Keratinocyte (primary cell): ENCODE results near the gene CARS1. TPM values are rescaled to one million over a fixed set of nuclear protein-coding genes. Genes with fewer than 3 reads are reported as not detected.

Source experiments
- DNase-seq: peaks from one replicate; pipeline ENCODE4 v3.0.0-alpha.2; 2011; ENCODE audit warnings: low read depth, missing footprints, low spot score
- FAIRE-seq: peaks from 2 replicates; lab custom pipeline; 2011; peaks lifted over from hg19 to GRCh38; lab: Jason Lieb, UNC
- H2AFZ ChIP-seq: 2 replicates; pipeline ENCODE4 v1.6.0; 2012; ENCODE audit warnings: low read length, control low read depth, inconsistent platforms; ENCODE audit not compliant: control insufficient read depth
- H3K27ac ChIP-seq: 2 replicates; pipeline ENCODE4 v1.5.1; 2011; ENCODE audit warnings: low read length; ENCODE audit not compliant: control insufficient read depth, insufficient read depth
- H3K27me3 ChIP-seq: 3 replicates; pipeline ENCODE4 v1.6.0; 2011; ENCODE audit warnings: low read length; ENCODE audit not compliant: control insufficient read depth, insufficient read depth; ENCODE audit errors: extremely low read depth
- H3K36me3 ChIP-seq, 2 experiments: 2 replicates in 1 of 2; 3 replicates in 1 of 2; pipeline ENCODE4 v1.5.1; 2011; ENCODE audit warnings: low read length in 2 of 2, mild to moderate bottlenecking in 1 of 2; ENCODE audit not compliant: control insufficient read depth in 2 of 2, insufficient read depth in 2 of 2; ENCODE audit errors: extremely low read depth in 1 of 2
- H3K4me1 ChIP-seq: 3 replicates; pipeline ENCODE4 v1.5.1; 2011; ENCODE audit warnings: low read length; ENCODE audit not compliant: control insufficient read depth, insufficient read depth; ENCODE audit errors: extremely low read depth
- H3K4me2 ChIP-seq: 3 replicates; pipeline ENCODE4 v1.6.0; 2011; ENCODE audit warnings: low read depth, low read length; ENCODE audit not compliant: control insufficient read depth, insufficient read depth; ENCODE audit errors: extremely low read depth
- H3K4me3 ChIP-seq, 3 experiments: fragments of 200-600 bp in 1 of 3; sonication (generic) in 1 of 3; 2 replicates in 2 of 3; 3 replicates in 1 of 3; pipeline ENCODE4 v1.5.1; 2011 to 2016; ENCODE audit warnings: low read length in 3 of 3, mild to moderate bottlenecking in 3 of 3, control low read depth in 2 of 3, inconsistent platforms in 1 of 3, low read depth in 1 of 3, mixed read lengths in 1 of 3, mixed run types in 1 of 3, moderate library complexity in 1 of 3; ENCODE audit not compliant: control insufficient read depth in 2 of 3, insufficient read depth in 2 of 3; ENCODE audit errors: extremely low read depth in 1 of 3
- H3K79me2 ChIP-seq: 2 replicates; pipeline ENCODE4 v1.6.0; 2012; ENCODE audit warnings: low read length; ENCODE audit not compliant: control insufficient read depth, insufficient read depth
- H3K9ac ChIP-seq: 3 replicates; pipeline ENCODE4 v1.6.0; 2011; ENCODE audit warnings: low read length; ENCODE audit not compliant: control insufficient read depth, insufficient read depth; ENCODE audit errors: extremely low read depth
- H3K9me1 ChIP-seq: 3 replicates; pipeline ENCODE4 v1.6.0; 2011; ENCODE audit warnings: low read length; ENCODE audit not compliant: control insufficient read depth, insufficient read depth; ENCODE audit errors: extremely low read depth
- H3K9me3 ChIP-seq: 2 replicates; pipeline ENCODE4 v1.5.1; 2012; ENCODE audit warnings: low read depth, low read length; ENCODE audit not compliant: control insufficient read depth
- H4K20me1 ChIP-seq: 3 replicates; pipeline ENCODE4 v1.6.0; 2011; ENCODE audit warnings: low read length; ENCODE audit not compliant: control insufficient read depth, insufficient read depth; ENCODE audit errors: extremely low read depth
- EZH2 ChIP-seq: IDR thresholded peaks from one replicate; pipeline ENCODE4 v1.6.1; 2012; ENCODE audit warnings: inconsistent platforms, mild to moderate bottlenecking, low read length, moderate library complexity
- dilution Hi-C: fragments of 300-500 bp; cut with MboI; formaldehyde crosslinking; loops from one replicate; pipeline ENCODE4 v1.7.0; 2020; ENCODE audit warnings: low sequenced_read_pairs; ENCODE audit not compliant: extremely low pct_ligation_motif_present
- polyA plus RNA-seq, 5 experiments: library from polyadenylated mRNA; depleted of rRNA in 3 of 5; stranded (reverse) in 3 of 5; stranded (forward) in 1 of 5; unstranded in 1 of 5; fragments of >200 nt; gene quantifications; 1 replicate in 1 of 5; 2 replicates in 3 of 5; 3 replicates in 1 of 5; pipeline versions ENCODE4 v1.2.1 to v1.2.3, GENCODE V29; 2011 to 2012; ENCODE audit warnings: missing spikeins in 2 of 5, low read depth in 1 of 5, low replicate concordance in 1 of 5
- TF ChIP-seq, protein P1 (sequence below), 3 experiments: IDR thresholded peaks in 1 of 3; conservative IDR thresholded peaks in 1 of 3; optimal IDR thresholded peaks in 1 of 3; 2 replicates in 2 of 3; 3 replicates in 1 of 3; pipeline versions ENCODE3 to v1.5.1; 2011; ENCODE audit warnings: low read length in 3 of 3, mild to moderate bottlenecking in 3 of 3, moderate library complexity in 2 of 3, control low read depth in 1 of 3, inconsistent platforms in 1 of 3; ENCODE audit not compliant: insufficient read depth in 2 of 3; ENCODE audit errors: extremely low read depth in 1 of 3

The CARS1 gene
- polyA plus RNA-seq, 1 donor (not counting 4 experiments of a cell fraction or from before 2014, with no cell fraction given), result 60.7 TPM

- no peaks in the 10 kb centered on the region for H3K9me1 ChIP-seq
- no peaks in the 10 kb centered on the region for H3K27me3 ChIP-seq
- no peak overlapping the region for H3K27ac ChIP-seq
- no peaks in the 10 kb centered on the region for H3K9me3 ChIP-seq
- H2AFZ ChIP-seq, result no peak overlapping the region
- peaks cover 10% of the 10 kb centered on the region for H4K20me1 ChIP-seq
- DNase-seq, result no peak
- no peak overlapping the region for H3K9ac ChIP-seq
- FAIRE-seq, result no peak
- TF ChIP-seq, protein P1, sequence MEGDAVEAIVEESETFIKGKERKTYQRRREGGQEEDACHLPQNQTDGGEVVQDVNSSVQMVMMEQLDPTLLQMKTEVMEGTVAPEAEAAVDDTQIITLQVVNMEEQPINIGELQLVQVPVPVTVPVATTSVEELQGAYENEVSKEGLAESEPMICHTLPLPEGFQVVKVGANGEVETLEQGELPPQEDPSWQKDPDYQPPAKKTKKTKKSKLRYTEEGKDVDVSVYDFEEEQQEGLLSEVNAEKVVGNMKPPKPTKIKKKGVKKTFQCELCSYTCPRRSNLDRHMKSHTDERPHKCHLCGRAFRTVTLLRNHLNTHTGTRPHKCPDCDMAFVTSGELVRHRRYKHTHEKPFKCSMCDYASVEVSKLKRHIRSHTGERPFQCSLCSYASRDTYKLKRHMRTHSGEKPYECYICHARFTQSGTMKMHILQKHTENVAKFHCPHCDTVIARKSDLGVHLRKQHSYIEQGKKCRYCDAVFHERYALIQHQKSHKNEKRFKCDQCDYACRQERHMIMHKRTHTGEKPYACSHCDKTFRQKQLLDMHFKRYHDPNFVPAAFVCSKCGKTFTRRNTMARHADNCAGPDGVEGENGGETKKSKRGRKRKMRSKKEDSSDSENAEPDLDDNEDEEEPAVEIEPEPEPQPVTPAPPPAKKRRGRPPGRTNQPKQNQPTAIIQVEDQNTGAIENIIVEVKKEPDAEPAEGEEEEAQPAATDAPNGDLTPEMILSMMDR (optimal IDR thresholded peaks at IDR 0.05 in 1 of 3, IDR thresholded peaks at IDR 0.05 in 1 of 3, conservative IDR thresholded peaks at IDR 0.05 in 1 of 3; ENCODE audit: extremely low read depth in 1 of 3, insufficient read depth in 2 of 3, low read length in 3 of 3), result no peak
- TF ChIP-seq EZH2, result no peak
- H3K36me3 ChIP-seq, result peaks cover 27 to 49% of the 10 kb centered on the region in 2 experiments
- peaks cover 8% of the 10 kb centered on the region for H3K79me2 ChIP-seq
- no peak overlapping the region for H3K4me3 ChIP-seq
- dilution Hi-C loops, result no loop called here
- no peaks in the 10 kb centered on the region for H3K4me1 ChIP-seq
- no peak overlapping the region for H3K4me2 ChIP-seq
Observed at GRCh38 chr11:3028813-3029212, 28.4 kb downstream of the CARS1 start.

GRCh38 chr11:3026803-3027202, 30.4 kb downstream of the CARS1 start:
- TF ChIP-seq EZH2, result no peak
- TF ChIP-seq, protein P1 (optimal IDR thresholded peaks at IDR 0.05 in 1 of 3, IDR thresholded peaks at IDR 0.05 in 1 of 3, conservative IDR thresholded peaks at IDR 0.05 in 1 of 3; ENCODE audit: extremely low read depth in 1 of 3, insufficient read depth in 2 of 3, low read length in 3 of 3), result no peak
- dilution Hi-C loops, result no loop called here
- FAIRE-seq, result no peak

More at GRCh38 chr11:3026803-3027202, 30.4 kb downstream of the CARS1 start:
- Histone ChIP-seq H2AFZ (no peak overlapping the region), H3K4me1 (peaks cover 17% of the 10 kb centered on the region), H3K9me1 (no peaks in the 10 kb centered on the region), H3K4me3 (no peak overlapping the region), H3K4me2 (no peak overlapping the region), H3K9me3 (no peaks in the 10 kb centered on the region), H3K9ac (no peak overlapping the region), H4K20me1 (peaks cover 10% of the 10 kb centered on the region), H3K36me3 (peaks cover 29 to 49% of the 10 kb centered on the region in 2 experiments), H3K79me2 (peaks cover 8% of the 10 kb centered on the region), H3K27ac (no peak overlapping the region), H3K27me3 (no peaks in the 10 kb centered on the region)
- DNase-seq, result no peak
